Kidney epithelial cell (primary cell): ENCODE results near the gene AKR1E2. TPM values are rescaled to one million over a fixed set of nuclear protein-coding genes. Genes with fewer than 3 reads are reported as not detected.

Experiments
- DNase-seq: peaks from one replicate; pipeline ENCODE4 v3.0.0-alpha.2; 2010; ENCODE audit warnings: low read depth
- H3K27me3 ChIP-seq: 2 replicates; pipeline ENCODE4 v1.6.0; 2011; ENCODE audit warnings: low read length; ENCODE audit not compliant: control insufficient read depth, insufficient read depth
- H3K36me3 ChIP-seq: 2 replicates; pipeline ENCODE4 v1.5.1; 2011; ENCODE audit warnings: low read length; ENCODE audit not compliant: control insufficient read depth, insufficient read depth
- H3K4me3 ChIP-seq: 2 replicates; pipeline ENCODE4 v1.5.1; 2011; ENCODE audit warnings: low read depth, mild to moderate bottlenecking, control low read depth, low read length
- CTCF ChIP-seq: IDR thresholded peaks from 2 replicates; pipeline ENCODE4 v1.5.1; 2011; ENCODE audit warnings: mild to moderate bottlenecking, moderate library complexity, low read length, control low read depth, inconsistent platforms; ENCODE audit not compliant: insufficient read depth, poor library complexity, severe bottlenecking
- total RNA-seq: library from RNA; depleted of rRNA; stranded (reverse); fragments of >200 nt; gene quantifications from 2 replicates; pipeline ENCODE4 v1.2.3, GENCODE V29; 2015

Gene AKR1E2
- total RNA-seq, 1 donor from 2014 or later = 5.6 TPM

- H3K4me3 ChIP-seq = no peak overlapping the region
- DNase-seq = no peak
- TF ChIP-seq CTCF = no peak
- H3K27me3 ChIP-seq = no peaks in the 10 kb centered on the region
- no peaks in the 10 kb centered on the region for H3K36me3 ChIP-seq
These were observed 14.1 kb downstream of the AKR1E2 start for GRCh38 chr10:4840151-4840550.

GRCh38 chr10:4843525-4844180 lies 17.6 kb downstream of the AKR1E2 start:
- DNase-seq = no peak
- H3K4me3 ChIP-seq = no peak overlapping the region
- no peaks in the 10 kb centered on the region for H3K36me3 ChIP-seq
- no peak for TF ChIP-seq CTCF
- H3K27me3 ChIP-seq = no peaks in the 10 kb centered on the region

GRCh38 chr10:4844864-4845263 lies 18.9 kb downstream of the AKR1E2 start:
- no peaks in the 10 kb centered on the region for H3K36me3 ChIP-seq
- H3K4me3 ChIP-seq = no peak overlapping the region
- TF ChIP-seq CTCF = no peak
- no peak for DNase-seq
- no peaks in the 10 kb centered on the region for H3K27me3 ChIP-seq

GRCh38 chr10:4845766-4846165 lies 19.8 kb downstream of the AKR1E2 start:
- no peak overlapping the region for H3K4me3 ChIP-seq
- H3K36me3 ChIP-seq = no peaks in the 10 kb centered on the region
- no peak for DNase-seq
- H3K27me3 ChIP-seq = no peaks in the 10 kb centered on the region
- TF ChIP-seq CTCF = no peak

- TF ChIP-seq CTCF = no peak
- H3K27me3 ChIP-seq = no peaks in the 10 kb centered on the region
These were observed 20.8 kb downstream of the AKR1E2 start for GRCh38 chr10:4846775-4847174.

More at GRCh38 chr10:4846775-4847174, 20.8 kb downstream of the AKR1E2 start:
- no peaks in the 10 kb centered on the region for H3K36me3 ChIP-seq
- no peak for DNase-seq
- no peak overlapping the region for H3K4me3 ChIP-seq
